ENCODE data around the gene ZNF138. TPM values are rescaled to one million over a fixed set of nuclear protein-coding genes. Genes with fewer than 3 reads are reported as not detected.

ZNF138 gene
- total RNA-seq, 1 experiment from 2014 or later: 25.6 TPM

GRCh38 chr7:64869121-64869725, 75.0 kb downstream of the ZNF138 start:
- Histone ChIP-seq H3T11ph (ENCODE audit: low read length) (no peak overlapping the region), H2AFZ (ENCODE audit: low read length) (no peak overlapping the region), H2BK15ac (ENCODE audit: low read depth, low read length) (no peak overlapping the region), H4K5ac (ENCODE audit: insufficient read length, low read depth, low read length) (no peak overlapping the region), H2BK120ac (ENCODE audit: low read depth, low read length, poor library complexity, severe bottlenecking) (no peak overlapping the region), H3K79me1 (ENCODE audit: insufficient read depth, low read depth, low read length, poor library complexity, severe bottlenecking) (no peaks in the 10 kb centered on the region), H3K27ac (ENCODE audit: insufficient read length, low read depth, low read length) (no peak overlapping the region), H3K56ac (ENCODE audit: insufficient read length, low read depth, low read length) (no peak overlapping the region), H2BK5ac (ENCODE audit: insufficient read length, low read length) (no peak overlapping the region), H4K91ac (ENCODE audit: insufficient read length, low read depth, low read length) (no peak overlapping the region), H3K9ac (ENCODE audit: extremely low read depth, insufficient read length, low read length) (no peak overlapping the region), H3K27me3 (ENCODE audit: insufficient read depth, low read length) (no peaks in the 10 kb centered on the region), H3K79me2 (ENCODE audit: insufficient read depth, low read length) (no peaks in the 10 kb centered on the region), H2BK12ac (ENCODE audit: insufficient read length, low read depth, low read length) (no peak overlapping the region), H3K4me1 (ENCODE audit: insufficient read depth, low read length) (no peaks in the 10 kb centered on the region), H3K23ac (ENCODE audit: insufficient read length, low read depth, low read length) (no peak overlapping the region), H3K4ac (ENCODE audit: low read depth, low read length) (no peak overlapping the region), H2BK20ac (ENCODE audit: low read depth, low read length, poor library complexity, severe bottlenecking) (no peak overlapping the region), H4K20me1 (ENCODE audit: control insufficient read depth, insufficient read depth, insufficient read length) (no peaks in the 10 kb centered on the region), H2AK5ac (ENCODE audit: insufficient read length, low read length) (no peak overlapping the region), H3K4me2 (ENCODE audit: insufficient read depth, insufficient read length, low read length) (no peak overlapping the region), H3K9me3 (ENCODE audit: control insufficient read depth, low read depth, low read length) (peaks cover 5% of the 10 kb centered on the region), H3K18ac (ENCODE audit: insufficient read length, low read depth, low read length) (no peak overlapping the region), H4K8ac (replicated peaks; ENCODE audit: insufficient read length, low read depth, low read length) (no peak overlapping the region), H3K23me2 (ENCODE audit: insufficient read length, low read depth, low read length, poor library complexity, severe bottlenecking) (no peaks in the 10 kb centered on the region), H3K14ac (ENCODE audit: insufficient read depth, low read length) (no peak overlapping the region)
- TF ChIP-seq CTCF (conservative IDR thresholded peaks at IDR 0.05): no peak
- peak; percentile 5 for DNase-seq
- Mint-ChIP-seq H3K4me1 (no peaks in the 10 kb centered on the region), H3K4me3 (no peak overlapping the region), H3K27me3 (ENCODE audit: low read depth) (peaks cover 25% of the 10 kb centered on the region), H3K27ac (no peak overlapping the region), H3K9me3 (peaks cover 84 to 86% of the 10 kb centered on the region in 2 experiments), H3K36me3 (ENCODE audit: insufficient read depth in 1 of 3, low read depth in 3 of 3) (peaks cover 2 to 10% (median 4%) of the 10 kb centered on the region in 3 experiments; a peak in 5 of 7 replicates)
- no CpG with 5 or more reads among the region's 8 CpGs for WGBS (ENCODE audit: extremely low coverage, insufficient read length, low lambda C conversion rate)

Data from H9 (cell line).